A673 (cell line): Measurements from ENCODE around the gene IFI44.

ENCODE experiments used
- CTCF ChIP-seq: fragments of 300-800, 200-600 bp; sonication (generic); conservative IDR thresholded peaks from 2 replicates; pipeline ENCODE4 v1.5.1; 2017; ENCODE audit warnings: low read depth, mild to moderate bottlenecking, antibody characterized with exemption, low read length, moderate library complexity, mixed read lengths
- EZH2 ChIP-seq: fragments of 200-600 bp; sonication (generic); IDR thresholded peaks from 2 replicates; pipeline ENCODE4 v1.6.1; 2017; ENCODE audit warnings: borderline replicate concordance, low read depth, mild to moderate bottlenecking, mixed read lengths, antibody characterized with exemption, low read length; ENCODE audit not compliant: poor library complexity, severe bottlenecking

DNA sequence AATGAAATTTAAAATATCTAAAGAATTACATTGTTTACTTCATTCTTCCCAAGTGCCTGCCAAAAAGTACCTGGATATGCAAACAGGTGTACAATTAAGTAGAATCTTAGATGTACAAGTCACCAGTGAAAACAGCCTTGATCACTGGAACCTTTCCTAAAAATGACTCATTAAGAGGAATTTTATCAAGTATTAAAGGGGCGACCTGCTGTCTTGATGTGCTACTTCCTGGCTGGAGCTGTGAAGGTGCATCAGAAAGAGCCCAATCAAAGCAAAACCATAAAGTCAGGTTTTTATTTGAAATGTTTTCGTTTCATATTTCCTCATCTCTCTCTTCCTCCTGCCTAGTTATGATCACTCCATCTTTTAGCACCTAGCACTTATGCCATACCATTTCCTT lies 33.4 kb downstream of the IFI44 start:
- TF ChIP-seq EZH2 (no peak), CTCF (no peak)
